ENCODE measurements around the gene SRM.

DNA sequence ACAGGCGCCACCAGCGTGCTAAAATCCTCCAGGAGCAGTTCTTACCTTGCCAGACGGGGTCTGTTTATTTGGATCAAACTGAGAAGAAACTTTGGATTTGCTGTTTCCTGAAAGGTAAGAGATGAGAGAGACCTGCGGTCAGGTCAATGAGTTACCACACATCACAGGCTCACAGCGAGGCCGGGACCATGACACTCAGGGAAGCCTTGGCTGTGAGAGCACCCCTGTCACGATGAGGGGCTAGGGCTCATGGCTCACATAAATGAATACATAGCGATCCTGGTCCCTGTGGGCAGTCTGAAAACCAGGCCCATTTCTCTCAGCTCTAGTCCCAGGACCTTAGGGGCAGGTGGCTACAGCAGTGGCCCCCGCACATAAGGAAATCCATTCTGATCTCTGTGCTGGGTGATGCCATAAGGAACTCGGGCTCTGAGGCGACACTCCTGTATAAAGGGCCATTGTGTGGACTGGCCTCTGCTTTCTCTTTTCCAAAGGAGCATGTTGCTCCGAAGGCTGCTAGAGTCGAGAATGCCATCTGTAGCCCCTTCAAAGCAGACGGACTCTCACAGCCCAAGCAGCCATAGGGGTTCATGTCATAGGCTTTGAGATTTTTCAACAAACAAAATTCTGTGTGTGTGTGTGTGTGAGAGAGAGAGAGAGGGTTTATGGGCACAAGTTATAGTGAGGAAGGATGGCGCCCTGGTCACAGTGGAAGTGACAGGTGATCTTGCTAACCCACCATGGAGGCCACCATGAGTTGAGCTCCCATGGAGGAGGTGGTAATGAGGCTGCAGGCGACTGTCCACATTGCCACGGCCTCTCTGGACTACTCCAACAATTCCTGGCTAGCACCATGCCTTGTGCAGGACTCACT lies 9.0 kb upstream of the SRM start:
- TF ChIP-seq POLR2AphosphoS5 (IDR thresholded peaks at IDR 0.05) = no peak
- TF ChIP-seq, protein P1, sequence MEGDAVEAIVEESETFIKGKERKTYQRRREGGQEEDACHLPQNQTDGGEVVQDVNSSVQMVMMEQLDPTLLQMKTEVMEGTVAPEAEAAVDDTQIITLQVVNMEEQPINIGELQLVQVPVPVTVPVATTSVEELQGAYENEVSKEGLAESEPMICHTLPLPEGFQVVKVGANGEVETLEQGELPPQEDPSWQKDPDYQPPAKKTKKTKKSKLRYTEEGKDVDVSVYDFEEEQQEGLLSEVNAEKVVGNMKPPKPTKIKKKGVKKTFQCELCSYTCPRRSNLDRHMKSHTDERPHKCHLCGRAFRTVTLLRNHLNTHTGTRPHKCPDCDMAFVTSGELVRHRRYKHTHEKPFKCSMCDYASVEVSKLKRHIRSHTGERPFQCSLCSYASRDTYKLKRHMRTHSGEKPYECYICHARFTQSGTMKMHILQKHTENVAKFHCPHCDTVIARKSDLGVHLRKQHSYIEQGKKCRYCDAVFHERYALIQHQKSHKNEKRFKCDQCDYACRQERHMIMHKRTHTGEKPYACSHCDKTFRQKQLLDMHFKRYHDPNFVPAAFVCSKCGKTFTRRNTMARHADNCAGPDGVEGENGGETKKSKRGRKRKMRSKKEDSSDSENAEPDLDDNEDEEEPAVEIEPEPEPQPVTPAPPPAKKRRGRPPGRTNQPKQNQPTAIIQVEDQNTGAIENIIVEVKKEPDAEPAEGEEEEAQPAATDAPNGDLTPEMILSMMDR (IDR thresholded peaks at IDR 0.05) = no peak
- no peak for TF ChIP-seq EP300 (IDR thresholded peaks at IDR 0.05)
